Thyroid gland (tissue), 4 donors: ENCODE data around the gene KHDC4. TPM values are rescaled to one million over a fixed set of nuclear protein-coding genes. Genes with fewer than 3 reads are reported as not detected.

Experiments used
- DNase-seq, 2 donors: peaks; one replicate each; pipeline ENCODE4 v3.0.0-alpha.2; 2019
- H3K27ac ChIP-seq, 3 donors: fragments of 200-600 bp; sonication (generic); 1 replicate in 2 of 3; 2 replicates in 1 of 3; pipeline ENCODE4 v1.5.1; 2016 to 2019; ENCODE audit warnings: mild to moderate bottlenecking in 1 of 3, moderate library complexity in 1 of 3
- H3K27me3 ChIP-seq: fragments of 200-600 bp; sonication (generic); one replicate; pipeline ENCODE4 v1.5.1; 2019
- H3K36me3 ChIP-seq, 2 donors: fragments of 200-600 bp; sonication (generic); one replicate each; pipeline ENCODE4 v1.5.1; 2016 to 2019
- H3K4me1 ChIP-seq, 2 donors: fragments of 200-600 bp; sonication (generic); one replicate each; pipeline ENCODE4 v1.5.1; 2017 to 2019
- H3K4me3 ChIP-seq, 3 donors: fragments of 200-600 bp; sonication (generic); replicated peaks in 1 of 3; 1 replicate in 2 of 3; 2 replicates in 1 of 3; pipeline ENCODE4 v1.5.1; 2016; ENCODE audit warnings: mild to moderate bottlenecking in 1 of 3
- H3K9me3 ChIP-seq: fragments of 200-600 bp; sonication (generic); one replicate; pipeline ENCODE4 v1.5.1; 2017
- CTCF ChIP-seq, 6 experiments: fragments of 200-600 bp in 3 of 6; fragments of 450-650 bp in 3 of 6; sonication (generic) in 3 of 6; IDR thresholded peaks; one replicate each; pipeline ENCODE4 v1.5.1; 2016 to 2019; ENCODE audit warnings: antibody characterized with exemption in 6 of 6, mild to moderate bottlenecking in 2 of 6, inconsistent platforms in 1 of 6, moderate library complexity in 1 of 6
- POLR2A ChIP-seq, 2 donors: fragments of 450-650 bp; IDR thresholded peaks; one replicate each; pipeline ENCODE4 v1.6.1; 2017; ENCODE audit warnings: antibody characterized with exemption in 2 of 2, mild to moderate bottlenecking in 2 of 2, moderate library complexity in 1 of 2
- WGBS, 2 donors: methylation state at CpG; one replicate each; pipeline ENCODE4 v1.1.5; 2017; 5-methylcytosine and 5-hydroxymethylcytosine counted together
- intact Hi-C: fragments of 100-400 bp; cut with DNase I; formaldehyde crosslinking; loops from one replicate; pipeline ENCODE4 v1.15.1; 2023
- total RNA-seq, 4 donors: library from RNA; depleted of rRNA; stranded (reverse); fragments of >200 nt; gene quantifications; one replicate each; pipeline ENCODE4 v1.2.3, GENCODE V29; 2016

Gene KHDC4
- total RNA-seq, 4 donors from 2014 or later = 58.5 to 114 (median 60.6) TPM

- Histone ChIP-seq H3K4me3 (peak overlapping the region in 1 of 3 donors; percentile 74), H3K9me3 (no peaks in the 10 kb centered on the region), H3K4me1 (peaks cover 6 to 7% of the 10 kb centered on the region in 2 donors), H3K27ac (peak overlapping the region in 2 of 3 donors; percentile 91), H3K27me3 (no peaks in the 10 kb centered on the region), H3K36me3 (peaks cover 28 to 46% of the 10 kb centered on the region in 2 donors)
- 81 to 85% methylated on average over 4 of the region's 4 CpGs for WGBS, 2 donors
- intact Hi-C loops = no loop called here
- DNase-seq = no peak
- TF ChIP-seq POLR2A (IDR thresholded peaks at IDR 0.05) = no peak
- no peak for TF ChIP-seq CTCF (IDR thresholded peaks at IDR 0.05)
Measured at GRCh38 chr1:155909894-155910293, 24.3 kb downstream of the KHDC4 start.

- H3K36me3 ChIP-seq = peaks cover 65 to 79% of the 10 kb centered on the region in 2 donors
- H3K4me1 ChIP-seq = no peaks in the 10 kb centered on the region
- intact Hi-C loops = no loop called here
Measured at GRCh38 chr1:155904261-155904660, 30.0 kb downstream of the KHDC4 start.

DNA sequence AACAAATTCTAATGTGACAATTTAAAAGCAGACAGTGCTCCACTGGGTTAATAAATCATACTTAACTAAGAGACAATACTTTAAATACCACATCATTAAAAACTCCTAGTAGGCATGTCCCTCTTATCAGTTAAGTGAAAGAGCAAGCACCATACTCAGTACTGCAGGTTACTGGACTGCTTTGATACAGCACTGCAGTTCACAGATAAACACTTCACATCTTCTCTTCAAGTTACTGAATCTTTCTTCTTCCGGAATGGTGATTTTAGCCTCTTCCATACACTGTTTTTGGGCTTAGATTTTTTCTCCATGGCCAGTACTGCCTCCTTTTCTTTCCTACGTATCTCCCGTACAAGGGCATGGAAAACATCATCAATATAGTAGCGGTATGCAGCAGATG, 34.1 kb downstream of the KHDC4 start:
- DNase-seq = no peak
- Histone ChIP-seq H3K27ac (no peak overlapping the region), H3K36me3 (peaks cover 67 to 68% of the 10 kb centered on the region in 2 donors), H3K9me3 (no peaks in the 10 kb centered on the region), H3K4me3 (no peak overlapping the region), H3K4me1 (no peaks in the 10 kb centered on the region), H3K27me3 (no peaks in the 10 kb centered on the region)
- TF ChIP-seq CTCF (IDR thresholded peaks at IDR 0.05) = no peak
- WGBS, 2 donors = 90 to 91% methylated on average over 4 of the region's 4 CpGs
- intact Hi-C loops = no loop called here

More at GRCh38 chr1:155904261-155904660, 30.0 kb downstream of the KHDC4 start:
- WGBS, 2 donors = 95 to 96% methylated on average over 12 of the region's 12 CpGs
- TF ChIP-seq POLR2A (IDR thresholded peaks at IDR 0.05) = no peak
- no peak for TF ChIP-seq CTCF (IDR thresholded peaks at IDR 0.05)
- Histone ChIP-seq H3K27ac (no peak overlapping the region), H3K27me3 (no peaks in the 10 kb centered on the region), H3K4me3 (no peak overlapping the region), H3K9me3 (no peaks in the 10 kb centered on the region)
- DNase-seq = no peak

DNA sequence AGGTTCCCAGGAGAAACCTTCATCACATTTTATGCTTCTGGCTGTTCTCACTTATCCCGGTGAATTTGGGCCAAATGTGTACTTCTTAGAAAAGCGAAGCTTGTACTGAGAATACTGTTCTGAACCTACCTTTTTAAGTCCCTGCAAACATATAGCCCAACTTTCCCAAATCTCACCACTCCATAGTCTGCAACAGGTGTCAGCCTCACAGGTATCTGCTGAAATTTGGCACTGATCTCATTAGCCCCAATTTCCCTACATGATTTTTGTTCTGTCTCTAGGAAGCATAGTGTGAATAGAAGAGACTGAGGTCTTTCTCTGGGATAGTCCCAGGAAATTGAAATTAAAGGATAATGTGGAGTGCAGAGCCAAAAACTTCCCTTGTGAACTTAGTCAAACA, 34.5 kb downstream of the KHDC4 start:
- 94 to 96% methylated on average over 2 of the region's 2 CpGs for WGBS, 2 donors
- intact Hi-C loops = no loop called here

GRCh38 chr1:155898888-155899287, 35.3 kb downstream of the KHDC4 start:
- Histone ChIP-seq H3K4me1 (no peaks in the 10 kb centered on the region), H3K36me3 (peaks cover 54 to 55% of the 10 kb centered on the region in 2 donors), H3K4me3 (no peak overlapping the region), H3K9me3 (no peaks in the 10 kb centered on the region), H3K27me3 (no peaks in the 10 kb centered on the region), H3K27ac (no peak overlapping the region)
- 84 to 85% methylated on average over 2 of the region's 2 CpGs for WGBS, 2 donors
- DNase-seq = no peak
- no peak for TF ChIP-seq POLR2A (IDR thresholded peaks at IDR 0.05)
- TF ChIP-seq CTCF (IDR thresholded peaks at IDR 0.05) = no peak
- intact Hi-C loops = no loop called here

More for the DNA sequence above, 34.5 kb downstream of the KHDC4 start:
- no peaks in the 10 kb centered on the region for H3K9me3 ChIP-seq
- no peak for DNase-seq
- H3K36me3 ChIP-seq = peaks cover 62 to 63% of the 10 kb centered on the region in 2 donors
- no peak overlapping the region for H3K27ac ChIP-seq
- TF ChIP-seq POLR2A (IDR thresholded peaks at IDR 0.05) = no peak
- no peak for TF ChIP-seq CTCF (IDR thresholded peaks at IDR 0.05)
- no peaks in the 10 kb centered on the region for H3K27me3 ChIP-seq
- H3K4me1 ChIP-seq = no peaks in the 10 kb centered on the region
- H3K4me3 ChIP-seq = no peak overlapping the region
